ENCODE measurements around the gene CHPF.

The CHPF gene

GRCh38 chr2:219545295-219545942, 1.8 kb upstream of the CHPF start:
- H3K9me3 ChIP-seq (ENCODE audit: control insufficient read depth, insufficient read depth, low read depth, low read length): no peaks in the 10 kb centered on the region
- ChIA-PET POLR2A (interaction anchor here (0.8 kb wide), 1 partner anchor 55 kb away, joined by 3 read pairs; no protein-coding TSS in a partner anchor), CTCF (interaction anchor here (0.5 to 7.2 kb wide), 3 partner anchors 14 to 99 kb away, joined by 3 to 112 read pairs (median 3); no protein-coding TSS in a partner anchor)
- peaks cover 0 to 14% of the 10 kb centered on the region in 2 experiments; a peak in 1 of 3 replicates for H3K36me3 ChIP-seq (ENCODE audit: control insufficient read depth in 2 of 2, insufficient read depth in 1 of 2, low read length in 2 of 2)
- no peaks in the 10 kb centered on the region for H3K4me1 ChIP-seq (ENCODE audit: control insufficient read depth, insufficient read depth, low read length)
- H3K27ac ChIP-seq (ENCODE audit: extremely low read depth, low read depth, low read length): no peak overlapping the region
- TF ChIP-seq ZNF624 (tag by site-specific recombination; IDR thresholded peaks at IDR 0.05) (no peak), ZNF398 (tag by site-specific recombination; IDR thresholded peaks at IDR 0.05) (no peak), ZNF404 (tag by site-specific recombination; IDR thresholded peaks at IDR 0.05) (no peak), KLF17 (tag by site-specific recombination; IDR thresholded peaks at IDR 0.05) (no peak), ZNF76 (tag by site-specific recombination; IDR thresholded peaks at IDR 0.05; ENCODE audit: borderline replicate concordance, low read depth) (no peak), ZNF146 (tag by site-specific recombination; IDR thresholded peaks at IDR 0.05) (no peak), PRDM1 (tag by site-specific recombination; IDR thresholded peaks at IDR 0.05) (no peak), KLF9 (tag by site-specific recombination; IDR thresholded peaks at IDR 0.05; ENCODE audit: low read depth) (no peak), GLIS2 (tag by site-specific recombination; IDR thresholded peaks at IDR 0.05) (no peak), ZNF280C (tag by site-specific recombination; IDR thresholded peaks at IDR 0.05) (no peak), ZNF311 (tag by site-specific recombination; IDR thresholded peaks at IDR 0.05; ENCODE audit: borderline replicate concordance) (no peak), KLF1 (tag by site-specific recombination; IDR thresholded peaks at IDR 0.05) (no peak), SCRT1 (tag by site-specific recombination; IDR thresholded peaks at IDR 0.05; ENCODE audit: borderline replicate concordance) (no peak)
- H3K4me3 ChIP-seq (ENCODE audit: low read depth, low read length): no peak overlapping the region

DNA sequence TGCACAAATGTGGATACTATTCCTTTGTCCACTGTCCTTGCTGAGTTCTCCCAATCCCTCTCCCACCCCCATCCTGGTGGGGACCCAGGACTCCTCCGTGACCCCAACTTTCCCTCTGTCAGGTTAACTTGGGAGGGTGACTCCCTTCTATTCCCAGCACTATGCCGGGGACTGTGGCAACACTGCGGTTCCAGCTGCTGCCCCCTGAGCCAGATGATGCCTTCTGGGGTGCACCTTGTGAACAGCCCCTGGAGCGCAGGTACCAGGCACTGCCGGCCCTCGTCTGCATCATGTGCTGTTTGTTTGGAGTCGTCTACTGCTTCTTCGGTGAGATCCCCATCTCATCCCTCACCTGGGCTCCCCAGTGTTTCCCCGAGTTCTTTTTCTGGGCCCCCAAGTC, 958 bp upstream of the CHPF start:
- POLR2A ChIA-PET: interaction anchor here (0.5 to 2.0 kb wide), 4 partner anchors 13 to 269 kb away, joined by 3 to 5 read pairs (median 4); partner anchors contain the start of gene DNPEP
- CTCF ChIA-PET: interaction anchor here (0.7 to 7.2 kb wide), 3 partner anchors 14 to 100 kb away, joined by 4 to 112 read pairs (median 13); no protein-coding TSS in a partner anchor
- Histone ChIP-seq H3K4me1 (ENCODE audit: control insufficient read depth, insufficient read depth, low read length) (no peaks in the 10 kb centered on the region), H3K4me3 (ENCODE audit: low read depth, low read length) (peak overlapping the region; percentile 46; the same call in 1 of the 2 replicates), H3K9me3 (ENCODE audit: control insufficient read depth, insufficient read depth, low read depth, low read length) (no peaks in the 10 kb centered on the region), H3K36me3 (ENCODE audit: control insufficient read depth in 2 of 2, insufficient read depth in 1 of 2, low read length in 2 of 2) (peaks cover 0 to 23% of the 10 kb centered on the region in 2 experiments; a peak in 1 of 3 replicates), H3K27ac (ENCODE audit: extremely low read depth, low read depth, low read length) (no peak overlapping the region)
- TF ChIP-seq ZSCAN16 (tag by site-specific recombination; IDR thresholded peaks at IDR 0.05): no peak
- no peak for TF ChIP-seq ZNF19 (tag by site-specific recombination; IDR thresholded peaks at IDR 0.05; ENCODE audit: low read depth)
- no peak for TF ChIP-seq ZEB2 (tag by site-specific recombination; IDR thresholded peaks at IDR 0.05)
- TF ChIP-seq ZNF302 (tag by site-specific recombination; IDR thresholded peaks at IDR 0.05; ENCODE audit: low read depth): no peak
- no peak for TF ChIP-seq ZNF132 (tag by site-specific recombination; IDR thresholded peaks at IDR 0.05; ENCODE audit: borderline replicate concordance)
- TF ChIP-seq ZNF501 (tag by site-specific recombination; IDR thresholded peaks at IDR 0.05): no peak
- TF ChIP-seq PRDM10 (tag by site-specific recombination; IDR thresholded peaks at IDR 0.05): no peak
- TF ChIP-seq ZNF114 (tag by site-specific recombination; IDR thresholded peaks at IDR 0.05): no peak
- no peak for TF ChIP-seq ZFP69B (tag by site-specific recombination; IDR thresholded peaks at IDR 0.05)
- no peak for TF ChIP-seq ZNF148 (tag by site-specific recombination; IDR thresholded peaks at IDR 0.05; ENCODE audit: borderline replicate concordance)
- no peak for TF ChIP-seq ZNF423 (tag by site-specific recombination; IDR thresholded peaks at IDR 0.05)

All from HEK293 (cell line).